SK-N-SH (cell line): ENCODE results near the gene AGL. TPM values are rescaled to one million over a fixed set of nuclear protein-coding genes. Genes with fewer than 3 reads are reported as not detected.

Experiments used
- CTCF ChIA-PET: fragments of 300-600, 350-600 bp; formaldehyde crosslinking; extraction: SDS; loops from one replicate; lab custom pipeline; 2021; lab: Yijun Ruan, JAX
- POLR2A ChIA-PET: fragments of 350-600 bp; sonication (Branson Sonifier 250); formaldehyde crosslinking; extraction: SDS; loops from one replicate; lab custom pipeline; 2020; ENCODE audit warnings: antibody characterized with exemption, inconsistent platforms; lab: Yijun Ruan, JAX
- DNase-seq: peaks from one replicate; pipeline ENCODE4 v3.0.0; 2012
- H2AFZ ChIP-seq: fragments of 200-600 bp; sonication (generic); 2 replicates; pipeline ENCODE4 v1.8.1; 2016; ENCODE audit warnings: antibody characterized with exemption, mild to moderate bottlenecking, low read depth
- H3F3A ChIP-seq: fragments of 200-600 bp; sonication (generic); replicated peaks from 2 replicates; pipeline ENCODE3; 2016; ENCODE audit warnings: antibody characterized with exemption, mild to moderate bottlenecking; ENCODE audit not compliant: insufficient read depth
- H3K27ac ChIP-seq, 2 experiments: fragments of 200-500 bp in 1 of 2; fragments of 200-600 bp in 1 of 2; sonication (Bioruptor generic) in 1 of 2; sonication (generic), shearing (Covaris generic) in 1 of 2; 2 replicates each; pipeline versions ENCODE4 v1.5.1 to v1.6.1; 2014 to 2016; ENCODE audit warnings: low read depth in 2 of 2, inconsistent platforms in 1 of 2, low read length in 1 of 2, mild to moderate bottlenecking in 1 of 2, mixed read lengths in 1 of 2
- H3K27me3 ChIP-seq: fragments of 200-600 bp; sonication (generic), shearing (Covaris generic); 2 replicates; pipeline ENCODE4 v1.6.1; 2016; ENCODE audit warnings: mixed run types; ENCODE audit not compliant: insufficient read depth
- H3K36me3 ChIP-seq, 2 experiments: fragments of 200-500 bp in 1 of 2; fragments of 200-600 bp in 1 of 2; sonication (Bioruptor generic) in 1 of 2; sonication (generic) in 1 of 2; replicated peaks in 1 of 2; 2 replicates each; pipeline versions ENCODE3 to v1.5.1; 2014 to 2016; ENCODE audit warnings: low read length in 1 of 2, mild to moderate bottlenecking in 1 of 2; ENCODE audit not compliant: insufficient read depth in 2 of 2, control insufficient read depth in 1 of 2
- H3K4me1 ChIP-seq, 2 experiments: fragments of 200-500 bp in 1 of 2; fragments of 200-600 bp in 1 of 2; sonication (Bioruptor generic) in 1 of 2; sonication (generic), shearing (Covaris generic) in 1 of 2; 2 replicates each; pipeline versions ENCODE4 v1.5.1 to v1.6.1; 2014 to 2016; ENCODE audit warnings: low read depth in 1 of 2, low read length in 1 of 2, mixed run types in 1 of 2; ENCODE audit not compliant: insufficient read depth in 2 of 2, control insufficient read depth in 1 of 2
- H3K4me2 ChIP-seq: fragments of 200-600 bp; sonication (generic), shearing (Covaris generic); 2 replicates; pipeline ENCODE4 v1.6.1; 2017; ENCODE audit warnings: mixed run types
- H3K4me3 ChIP-seq, 2 experiments: fragments of 200-500 bp in 1 of 2; fragments of 200-600 bp in 1 of 2; sonication (Bioruptor generic) in 1 of 2; sonication (generic), shearing (Covaris generic) in 1 of 2; 2 replicates each; pipeline versions ENCODE4 v1.5.1 to v1.8.1; 2014 to 2016; ENCODE audit warnings: low read depth in 2 of 2, inconsistent platforms in 1 of 2, low read length in 1 of 2, mild to moderate bottlenecking in 1 of 2, mixed read lengths in 1 of 2, moderate library complexity in 1 of 2
- H3K79me2 ChIP-seq: fragments of 200-600 bp; sonication (generic); 2 replicates; pipeline ENCODE4 v1.8.1; 2017; ENCODE audit warnings: mild to moderate bottlenecking; ENCODE audit not compliant: insufficient read depth
- H3K9ac ChIP-seq: fragments of 200-600 bp; sonication (generic); 2 replicates; pipeline ENCODE4 v1.6.1; 2017; ENCODE audit warnings: mixed run types
- H3K9me2 ChIP-seq: fragments of 200-600 bp; sonication (generic); 2 replicates; pipeline ENCODE4 v1.6.1; 2017; ENCODE audit warnings: mixed run types
- H3K9me3 ChIP-seq: fragments of 200-600 bp; sonication (generic); 2 replicates; pipeline ENCODE4 v1.6.1; 2017; ENCODE audit warnings: mixed run types, mild to moderate bottlenecking, moderate library complexity
- H4K20me1 ChIP-seq: fragments of 200-600 bp; sonication (generic); 2 replicates; pipeline ENCODE4 v1.6.1; 2017; ENCODE audit warnings: mild to moderate bottlenecking, mixed run types; ENCODE audit not compliant: insufficient read depth
- CHD2 ChIP-seq: fragments of 150-350 bp; IDR thresholded peaks from 2 replicates; pipeline ENCODE4 v1.6.1; 2018; ENCODE audit warnings: low read length; ENCODE audit not compliant: partially characterized antibody
- ELF1 ChIP-seq: IDR thresholded peaks from 2 replicates; pipeline ENCODE4 v1.4.0; 2012
- EP300 ChIP-seq, 2 experiments: IDR thresholded peaks; 2 replicates each; pipeline versions ENCODE4 v1.4.0 to v1.6.1; 2012; ENCODE audit warnings: borderline replicate concordance in 1 of 2, low read depth in 1 of 2, low read length in 1 of 2
- FOSL2 ChIP-seq: IDR thresholded peaks from 2 replicates; pipeline ENCODE4 v1.4.0; 2012; ENCODE audit warnings: low read depth, mild to moderate bottlenecking, moderate library complexity, borderline replicate concordance
- FOXM1 ChIP-seq: IDR thresholded peaks from 2 replicates; pipeline ENCODE4 v1.4.0; 2012; ENCODE audit warnings: low read depth, mild to moderate bottlenecking
- IRF3 ChIP-seq: fragments of 150-350 bp; IDR thresholded peaks from 2 replicates; pipeline ENCODE4 v1.6.1; 2016; ENCODE audit warnings: mild to moderate bottlenecking, low read depth, low read length
- MXI1 ChIP-seq: IDR thresholded peaks from 2 replicates; pipeline ENCODE4 v1.6.1; 2012; ENCODE audit warnings: mild to moderate bottlenecking, low read depth, low read length, improper control_type of control experiment
- NRF1 ChIP-seq: IDR thresholded peaks from 2 replicates; pipeline ENCODE4 v1.6.1; 2012; ENCODE audit warnings: low read depth, mild to moderate bottlenecking, low read length
- PBX3 ChIP-seq: IDR thresholded peaks from 2 replicates; pipeline ENCODE4; 2012
- SMC3 ChIP-seq: IDR thresholded peaks from 2 replicates; pipeline ENCODE4 v1.6.1; 2012; ENCODE audit warnings: low read depth, low read length, improper control_type of control experiment
- TAF1 ChIP-seq: IDR thresholded peaks from 2 replicates; pipeline ENCODE4 v1.6.1; 2012; ENCODE audit warnings: low read depth, mild to moderate bottlenecking, low read length, moderate library complexity, borderline replicate concordance
- polyA plus RNA-seq, 3 experiments: library from polyadenylated mRNA; depleted of rRNA; stranded (reverse); fragments of >200 nt; gene quantifications; 2 replicates each; pipeline ENCODE4 v1.2.3, GENCODE V29; 2012
- TF ChIP-seq, protein P1 (sequence below): IDR thresholded peaks from 2 replicates; pipeline ENCODE4 v1.4.0; 2012; ENCODE audit warnings: low read depth
- TF ChIP-seq, protein P2 (sequence below): fragments of 200-600 bp; sonication (generic); IDR thresholded peaks from 2 replicates; pipeline ENCODE4 v1.6.1; 2017; ENCODE audit warnings: antibody characterized with exemption, mild to moderate bottlenecking, moderate library complexity
- TF ChIP-seq, protein P3 (sequence below): fragments of 150-350 bp; IDR thresholded peaks from 2 replicates; pipeline ENCODE4 v1.6.1; 2017; ENCODE audit warnings: antibody characterized with exemption, low read length, low read depth, borderline replicate concordance
- TF ChIP-seq, protein P4 (sequence below): IDR thresholded peaks from 2 replicates; pipeline ENCODE4 v1.4.0; 2012; ENCODE audit warnings: low read depth, borderline replicate concordance

Gene AGL
- polyA plus RNA-seq, 1 of the 3 experiments (the other 2 are of a cell fraction): 1.5 TPM

GRCh38 chr1:99906535-99906934, 56.4 kb downstream of the AGL start:
- no peaks in the 10 kb centered on the region for H4K20me1 ChIP-seq
- H3K79me2 ChIP-seq: no peaks in the 10 kb centered on the region
- no peak overlapping the region for H3K27ac ChIP-seq
- DNase-seq: no peak
- no peaks in the 10 kb centered on the region for H3K27me3 ChIP-seq
- H3K9me2 ChIP-seq: no peaks in the 10 kb centered on the region
- H3K4me2 ChIP-seq: no peak overlapping the region
- POLR2A ChIA-PET: no interaction called here
- no peak overlapping the region for H3K9ac ChIP-seq
- H3K4me3 ChIP-seq: no peak overlapping the region
- CTCF ChIA-PET: no interaction called here
- no peaks in the 10 kb centered on the region for H3K4me1 ChIP-seq
- H3K9me3 ChIP-seq: no peaks in the 10 kb centered on the region
- H3F3A ChIP-seq: no peaks in the 10 kb centered on the region
- TF ChIP-seq PBX3 (no peak), FOXM1 (no peak), MXI1 (no peak), NRF1 (no peak), FOSL2 (no peak), SMC3 (no peak), EP300 (IDR thresholded peaks at IDR 0.05; ENCODE audit: borderline replicate concordance in 1 of 2, low read depth in 1 of 2, low read length in 1 of 2) (no peak), CHD2 (no peak), TAF1 (no peak), IRF3 (no peak), ELF1 (no peak)
- TF ChIP-seq, protein P1, sequence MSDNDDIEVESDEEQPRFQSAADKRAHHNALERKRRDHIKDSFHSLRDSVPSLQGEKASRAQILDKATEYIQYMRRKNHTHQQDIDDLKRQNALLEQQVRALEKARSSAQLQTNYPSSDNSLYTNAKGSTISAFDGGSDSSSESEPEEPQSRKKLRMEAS: no peak
- TF ChIP-seq, protein P2, sequence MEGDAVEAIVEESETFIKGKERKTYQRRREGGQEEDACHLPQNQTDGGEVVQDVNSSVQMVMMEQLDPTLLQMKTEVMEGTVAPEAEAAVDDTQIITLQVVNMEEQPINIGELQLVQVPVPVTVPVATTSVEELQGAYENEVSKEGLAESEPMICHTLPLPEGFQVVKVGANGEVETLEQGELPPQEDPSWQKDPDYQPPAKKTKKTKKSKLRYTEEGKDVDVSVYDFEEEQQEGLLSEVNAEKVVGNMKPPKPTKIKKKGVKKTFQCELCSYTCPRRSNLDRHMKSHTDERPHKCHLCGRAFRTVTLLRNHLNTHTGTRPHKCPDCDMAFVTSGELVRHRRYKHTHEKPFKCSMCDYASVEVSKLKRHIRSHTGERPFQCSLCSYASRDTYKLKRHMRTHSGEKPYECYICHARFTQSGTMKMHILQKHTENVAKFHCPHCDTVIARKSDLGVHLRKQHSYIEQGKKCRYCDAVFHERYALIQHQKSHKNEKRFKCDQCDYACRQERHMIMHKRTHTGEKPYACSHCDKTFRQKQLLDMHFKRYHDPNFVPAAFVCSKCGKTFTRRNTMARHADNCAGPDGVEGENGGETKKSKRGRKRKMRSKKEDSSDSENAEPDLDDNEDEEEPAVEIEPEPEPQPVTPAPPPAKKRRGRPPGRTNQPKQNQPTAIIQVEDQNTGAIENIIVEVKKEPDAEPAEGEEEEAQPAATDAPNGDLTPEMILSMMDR: no peak
- TF ChIP-seq, protein P3, sequence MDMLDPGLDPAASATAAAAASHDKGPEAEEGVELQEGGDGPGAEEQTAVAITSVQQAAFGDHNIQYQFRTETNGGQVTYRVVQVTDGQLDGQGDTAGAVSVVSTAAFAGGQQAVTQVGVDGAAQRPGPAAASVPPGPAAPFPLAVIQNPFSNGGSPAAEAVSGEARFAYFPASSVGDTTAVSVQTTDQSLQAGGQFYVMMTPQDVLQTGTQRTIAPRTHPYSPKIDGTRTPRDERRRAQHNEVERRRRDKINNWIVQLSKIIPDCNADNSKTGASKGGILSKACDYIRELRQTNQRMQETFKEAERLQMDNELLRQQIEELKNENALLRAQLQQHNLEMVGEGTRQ: no peak
- TF ChIP-seq, protein P4, sequence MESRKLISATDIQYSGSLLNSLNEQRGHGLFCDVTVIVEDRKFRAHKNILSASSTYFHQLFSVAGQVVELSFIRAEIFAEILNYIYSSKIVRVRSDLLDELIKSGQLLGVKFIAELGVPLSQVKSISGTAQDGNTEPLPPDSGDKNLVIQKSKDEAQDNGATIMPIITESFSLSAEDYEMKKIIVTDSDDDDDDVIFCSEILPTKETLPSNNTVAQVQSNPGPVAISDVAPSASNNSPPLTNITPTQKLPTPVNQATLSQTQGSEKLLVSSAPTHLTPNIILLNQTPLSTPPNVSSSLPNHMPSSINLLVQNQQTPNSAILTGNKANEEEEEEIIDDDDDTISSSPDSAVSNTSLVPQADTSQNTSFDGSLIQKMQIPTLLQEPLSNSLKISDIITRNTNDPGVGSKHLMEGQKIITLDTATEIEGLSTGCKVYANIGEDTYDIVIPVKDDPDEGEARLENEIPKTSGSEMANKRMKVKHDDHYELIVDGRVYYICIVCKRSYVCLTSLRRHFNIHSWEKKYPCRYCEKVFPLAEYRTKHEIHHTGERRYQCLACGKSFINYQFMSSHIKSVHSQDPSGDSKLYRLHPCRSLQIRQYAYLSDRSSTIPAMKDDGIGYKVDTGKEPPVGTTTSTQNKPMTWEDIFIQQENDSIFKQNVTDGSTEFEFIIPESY: no peak
- TF ChIP-seq, all 33 proteins: peak for 0
- Histone ChIP-seq H3K36me3 (peaks cover 12 to 18% of the 10 kb centered on the region in 2 experiments), H2AFZ (no peak overlapping the region)
